GM18873 (cell line): ENCODE results near the gene KLHL40.

Source experiments
- ATAC-seq: cut with Tn5 transposase; IDR thresholded peaks from one replicate; pipeline ENCODE4 v1.9.1; 2021; ENCODE audit warnings: mild to moderate bottlenecking, moderate library complexity, moderate number of reproducible peaks; ENCODE audit not compliant: unreplicated experiment, low FRiP score

KLHL40 gene

DNA sequence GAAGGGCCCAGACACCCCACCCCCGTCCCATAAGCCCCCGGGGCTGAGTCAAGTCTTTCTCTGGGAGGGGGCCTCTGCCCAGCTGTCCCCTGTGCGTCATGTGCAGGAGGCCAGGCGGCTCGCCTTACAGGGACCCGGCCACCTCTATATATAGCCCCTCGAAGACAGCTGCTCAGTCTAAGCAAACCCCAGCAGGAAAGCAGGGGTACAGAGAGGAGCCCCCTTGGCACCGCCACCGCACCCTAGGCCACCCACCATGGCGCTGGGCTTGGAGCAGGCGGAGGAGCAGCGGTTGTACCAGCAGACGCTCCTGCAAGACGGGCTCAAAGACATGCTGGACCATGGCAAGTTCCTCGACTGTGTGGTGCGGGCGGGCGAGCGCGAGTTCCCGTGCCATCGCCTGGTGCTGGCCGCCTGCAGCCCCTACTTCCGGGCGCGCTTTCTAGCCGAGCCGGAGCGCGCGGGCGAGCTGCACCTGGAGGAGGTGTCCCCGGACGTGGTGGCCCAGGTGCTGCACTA lies at the start of gene KLHL40:
Gene KLHL40 (plus strand): TSS at position 175 of the 519 bp plus-strand sequence. CDS start 82 bp downstream, at position 257.
- no peak for ATAC-seq

- no peak for ATAC-seq
These were observed 48.3 kb upstream of the KLHL40 start for GRCh38 chr3:42637001-42637400.

- ATAC-seq: no peak
These were observed 46.9 kb upstream of the KLHL40 start for GRCh38 chr3:42638339-42638842.

DNA sequence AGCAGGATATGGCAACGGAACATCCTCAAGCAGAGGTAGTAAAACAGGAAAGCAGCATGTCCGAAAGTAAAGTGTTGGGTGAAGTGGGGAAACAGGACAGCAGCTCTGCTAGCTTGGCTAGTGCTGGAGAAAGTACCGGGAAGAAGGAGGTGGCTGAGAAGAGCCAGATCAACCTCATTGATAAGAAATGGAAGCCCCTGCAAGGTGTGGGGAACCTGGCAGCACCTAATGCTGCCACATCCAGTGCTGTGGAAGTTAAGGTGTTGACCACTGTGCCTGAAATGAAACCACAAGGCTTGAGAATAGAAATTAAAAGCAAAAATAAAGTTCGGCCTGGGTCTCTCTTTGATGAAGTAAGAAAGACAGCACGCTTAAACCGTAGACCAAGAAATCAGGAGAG lies 46.1 kb upstream of the KLHL40 start:
- no peak for ATAC-seq

DNA sequence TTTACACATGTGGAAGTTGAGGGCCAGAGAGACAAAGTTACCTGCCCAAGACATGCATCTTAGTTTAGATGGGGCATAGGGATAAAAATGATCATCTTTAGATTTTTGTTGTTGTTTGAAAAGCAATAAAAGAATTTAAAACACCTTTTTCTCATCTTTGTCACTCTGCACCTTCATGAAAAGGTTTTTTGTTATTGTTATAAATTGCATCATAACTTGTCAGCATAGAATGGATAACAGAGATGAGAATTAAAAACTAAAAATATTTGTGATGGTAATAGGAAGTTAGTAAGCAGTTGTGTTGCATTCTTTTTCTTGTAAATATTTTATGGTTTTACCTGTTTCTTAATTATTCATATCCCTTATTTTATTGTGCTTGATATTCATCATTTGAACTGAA lies 45.2 kb upstream of the KLHL40 start:
- ATAC-seq: no peak

DNA sequence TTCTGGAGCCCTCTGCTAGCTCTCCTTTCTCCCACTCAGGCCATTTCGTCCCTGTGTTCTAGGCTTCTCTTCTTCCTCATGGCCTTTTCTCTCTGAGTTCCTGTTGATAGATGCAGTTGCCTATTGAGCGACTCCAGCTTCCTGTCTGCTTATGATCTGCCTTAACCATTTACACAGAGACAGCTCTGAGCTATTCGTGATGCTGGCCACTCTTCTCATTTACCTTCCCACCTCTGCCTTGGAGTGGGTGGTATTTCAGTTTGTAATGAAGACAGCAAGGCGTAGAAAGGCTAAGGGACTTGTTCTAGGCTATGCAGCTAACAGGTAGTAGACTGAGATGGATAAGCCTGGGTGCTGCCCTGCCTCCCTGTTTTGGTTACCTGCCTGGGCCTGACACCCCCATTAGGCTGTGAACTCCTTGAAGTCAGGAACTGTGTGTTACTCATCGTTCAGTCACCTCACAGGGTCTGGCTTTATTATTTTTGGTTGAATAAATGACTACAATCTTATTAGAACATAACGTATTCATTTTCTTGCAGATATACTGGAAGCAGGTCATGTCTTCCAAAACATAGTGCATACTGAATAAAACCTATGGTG lies 44.5 kb upstream of the KLHL40 start:
- no peak for ATAC-seq

DNA sequence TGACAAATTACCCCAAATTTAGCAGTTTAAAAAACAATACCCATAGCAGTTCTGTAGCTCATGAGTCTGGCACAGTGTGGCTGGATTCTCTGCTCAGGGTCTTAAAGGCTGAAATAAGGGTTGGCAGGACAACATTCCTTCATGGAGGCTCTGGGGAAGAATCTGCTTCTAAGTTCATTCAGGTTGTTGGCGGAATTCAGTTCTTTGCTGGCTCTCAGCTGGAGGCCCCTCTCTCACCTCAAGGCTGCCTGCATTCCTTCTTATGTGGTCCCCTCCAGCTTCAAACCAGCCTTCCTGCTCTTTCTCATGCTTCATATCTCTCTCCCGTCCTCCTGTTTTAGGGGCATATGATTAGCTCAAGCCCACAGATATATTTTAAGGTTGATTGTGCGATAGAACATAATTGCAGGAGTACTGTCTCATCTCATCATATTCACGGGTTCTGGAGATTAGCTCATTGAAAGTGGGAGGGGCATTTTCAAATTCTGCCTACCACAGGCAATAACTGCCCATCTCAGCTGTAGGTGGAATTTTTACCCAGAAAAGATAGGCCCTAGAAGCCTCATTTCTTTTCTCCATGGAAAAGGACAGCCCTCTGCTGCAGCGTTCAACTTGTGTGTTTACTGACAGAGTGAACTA lies 37.4 kb upstream of the KLHL40 start:
- ATAC-seq: no peak

GRCh38 chr3:42649006-42649405 lies 36.3 kb upstream of the KLHL40 start:
- ATAC-seq: no peak

DNA sequence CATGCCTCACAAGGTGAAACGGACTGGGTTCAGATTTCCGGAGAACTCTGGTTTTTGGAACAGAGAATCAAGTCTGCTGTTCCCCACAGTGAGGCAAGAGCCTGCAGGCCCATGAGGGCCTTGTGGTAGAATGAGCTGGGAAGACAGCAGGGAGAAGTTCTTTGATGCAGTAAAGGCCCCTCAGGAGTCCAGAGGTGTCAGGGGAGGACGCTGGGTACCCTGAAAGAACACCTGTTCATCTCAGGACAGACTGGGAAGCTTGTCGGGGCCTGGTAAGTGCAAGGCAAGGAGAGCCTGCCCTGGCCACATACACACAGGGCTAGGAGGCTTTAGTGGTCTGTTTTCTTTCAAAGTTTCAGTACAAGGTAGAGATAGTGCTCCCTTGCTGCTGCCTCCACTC lies 35.6 kb upstream of the KLHL40 start:
- no peak for ATAC-seq

- ATAC-seq: no peak
These were observed 33.9 kb upstream of the KLHL40 start for GRCh38 chr3:42651248-42652091.

DNA sequence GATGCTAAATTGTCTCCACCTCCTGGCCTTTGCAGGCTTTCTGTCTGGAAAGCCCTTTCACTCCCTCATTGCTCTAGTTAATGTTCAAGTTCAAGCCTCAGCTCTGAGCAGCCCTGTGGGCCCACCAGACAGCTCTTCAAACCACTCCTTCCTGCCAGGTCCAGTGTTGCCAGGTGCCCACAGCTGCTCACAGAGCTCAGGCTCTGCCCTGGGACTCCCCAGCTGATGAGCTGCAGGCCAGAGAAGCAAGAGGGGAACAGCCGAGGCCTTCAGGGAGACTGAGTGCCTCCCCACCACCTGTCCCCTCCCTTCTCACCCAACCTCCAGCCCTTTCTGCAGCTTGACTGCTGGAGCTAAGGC lies 33.1 kb upstream of the KLHL40 start:
- ATAC-seq: no peak

GRCh38 chr3:42652611-42653302 lies 32.6 kb upstream of the KLHL40 start:
- ATAC-seq: no peak

GRCh38 chr3:42653303-42653559 lies 32.1 kb upstream of the KLHL40 start:
- ATAC-seq: no peak

- ATAC-seq: no peak
These were observed 31.6 kb upstream of the KLHL40 start, which contains the start of gene ZBTB47 for GRCh38 chr3:42653560-42654330. Gene ZBTB47, plus strand, starts transcription at chr3:42653697. Its CDS starts 4,659 bp downstream, at chr3:42658356.

DNA sequence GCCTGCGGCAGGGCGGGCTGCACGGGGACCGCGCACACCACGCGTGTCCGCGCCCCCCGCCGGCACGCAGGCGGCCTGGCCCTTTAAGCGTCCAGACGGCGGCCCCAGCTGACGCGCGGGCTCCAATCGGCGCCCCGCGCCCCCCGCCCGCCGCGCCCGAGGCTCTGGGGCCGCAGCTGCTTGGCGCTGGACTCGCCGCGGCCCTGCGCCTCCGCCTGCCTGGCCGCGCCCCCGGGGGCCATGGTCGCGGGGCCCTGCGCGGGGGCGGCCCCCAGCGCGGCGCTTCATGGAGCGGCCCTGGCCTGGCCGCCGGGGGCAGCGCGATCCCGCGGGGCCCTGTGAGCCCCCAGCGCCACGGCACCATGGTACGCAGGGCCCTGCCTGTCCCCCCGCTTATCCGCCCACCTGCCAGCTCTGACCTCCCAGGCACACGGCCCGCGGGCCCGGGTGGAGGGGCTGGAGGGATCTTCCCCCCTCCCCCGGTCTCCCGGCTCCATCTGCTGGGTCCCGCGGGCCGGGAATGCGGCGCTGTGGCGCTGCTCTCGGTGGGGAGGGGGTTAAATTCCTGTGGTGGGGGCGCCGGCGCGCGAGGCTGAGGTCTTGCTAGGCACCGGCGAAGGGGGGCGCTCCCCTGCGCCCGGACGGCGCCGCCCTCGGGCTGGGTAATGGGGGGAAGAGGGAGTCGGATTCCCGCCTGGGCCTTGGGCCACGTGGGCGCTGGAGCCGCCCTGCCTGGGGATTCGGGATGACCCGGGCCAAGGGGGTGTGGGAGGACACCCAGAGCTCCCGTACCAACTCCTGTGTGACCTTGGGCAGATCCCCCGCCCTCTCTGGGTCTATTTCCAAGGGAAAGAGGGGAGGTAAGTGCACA lies 30.8 kb upstream of the KLHL40 start:
- ATAC-seq: no peak

DNA sequence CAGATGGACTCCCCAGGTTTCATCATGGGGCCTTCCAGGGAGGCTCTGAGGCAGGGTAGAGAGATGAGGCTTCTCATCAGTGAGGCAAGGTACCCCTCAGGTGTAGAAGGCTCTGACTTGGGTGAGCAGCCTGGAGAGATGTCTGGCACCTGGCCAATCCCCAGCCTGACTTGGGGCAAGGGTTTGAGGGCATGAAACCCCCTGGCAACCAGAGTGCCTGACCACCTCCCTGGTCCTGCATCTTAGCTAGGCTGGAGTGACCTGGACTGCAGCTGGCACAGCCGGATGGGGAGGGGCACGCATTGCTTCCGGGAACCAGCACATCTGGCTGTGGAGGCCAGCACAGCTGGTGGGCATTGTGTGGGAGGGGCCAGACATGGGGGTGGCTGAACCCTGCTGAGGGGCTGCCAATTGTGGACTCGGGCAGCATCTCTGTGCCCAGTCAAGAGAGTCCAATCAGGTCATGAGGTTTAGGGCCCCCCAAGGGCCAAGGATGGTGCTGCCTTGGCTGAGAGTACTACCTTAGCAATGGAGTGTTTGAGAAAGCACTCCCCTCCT lies 29.9 kb upstream of the KLHL40 start:
- ATAC-seq: no peak

- no peak for ATAC-seq
These were observed 29.2 kb upstream of the KLHL40 start for GRCh38 chr3:42655980-42656679.
